NCI-H187 (cell line): ENCODE results near the gene MCRS1.
A peak's percentile ranks its signal among the peaks of the same experiment; 100 is the strongest.
"Not testable (repeated sequence)": the region's sequence is repeated elsewhere in the genome, so short reads cannot be mapped to it uniquely, and the experiment has no call there.

Source experiments
- DNase-seq, 2 experiments: peaks; one replicate each; lab custom pipeline; 2025; lab: John Stamatoyannopoulos, UW

MCRS1 gene

DNA sequence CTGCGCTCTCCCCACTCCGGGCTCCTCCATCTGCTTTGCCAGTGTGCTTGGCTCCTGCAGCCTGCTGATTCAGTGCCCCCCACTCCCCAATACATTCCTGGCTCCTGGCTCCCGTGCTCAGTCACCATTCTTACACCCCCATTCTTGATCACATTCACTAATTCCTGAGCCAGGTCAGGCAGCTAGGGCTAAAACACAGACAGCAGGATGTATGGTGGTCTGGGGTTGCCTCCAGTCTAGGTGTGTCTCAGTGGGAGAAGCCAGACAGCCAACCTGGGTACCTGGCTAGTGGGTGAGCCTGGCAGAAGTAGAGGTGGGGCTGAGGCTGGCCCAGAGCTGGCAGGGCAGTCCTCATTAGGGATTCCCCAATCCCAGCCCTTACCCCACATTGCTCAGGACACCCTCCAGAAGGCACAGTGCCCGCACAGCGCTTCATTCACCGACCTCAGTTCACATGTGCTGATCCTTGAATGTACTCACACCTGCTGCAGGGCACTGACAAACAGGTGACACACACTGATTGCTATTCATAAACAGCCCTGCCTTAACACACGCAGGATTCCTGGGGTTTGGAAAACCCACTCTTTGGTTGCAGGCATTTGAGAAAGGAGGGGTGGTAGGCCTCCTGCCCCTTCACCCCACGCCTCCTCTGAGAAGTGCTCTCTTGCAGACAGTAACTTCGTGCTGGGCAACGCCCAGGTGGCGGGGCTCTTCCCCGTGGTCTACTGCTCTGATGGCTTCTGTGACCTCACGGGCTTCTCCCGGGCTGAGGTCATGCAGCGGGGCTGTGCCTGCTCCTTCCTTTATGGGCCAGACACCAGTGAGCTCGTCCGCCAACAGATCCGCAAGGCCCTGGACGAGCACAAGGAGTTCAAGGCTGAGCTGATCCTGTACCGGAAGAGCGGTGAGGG is 27.5 kb downstream of the MCRS1 start:
- DNase-seq, result no peak

GRCh38 chr12:49539406-49540228 is 28.3 kb downstream of the MCRS1 start:
- DNase-seq, result no peak

DNA sequence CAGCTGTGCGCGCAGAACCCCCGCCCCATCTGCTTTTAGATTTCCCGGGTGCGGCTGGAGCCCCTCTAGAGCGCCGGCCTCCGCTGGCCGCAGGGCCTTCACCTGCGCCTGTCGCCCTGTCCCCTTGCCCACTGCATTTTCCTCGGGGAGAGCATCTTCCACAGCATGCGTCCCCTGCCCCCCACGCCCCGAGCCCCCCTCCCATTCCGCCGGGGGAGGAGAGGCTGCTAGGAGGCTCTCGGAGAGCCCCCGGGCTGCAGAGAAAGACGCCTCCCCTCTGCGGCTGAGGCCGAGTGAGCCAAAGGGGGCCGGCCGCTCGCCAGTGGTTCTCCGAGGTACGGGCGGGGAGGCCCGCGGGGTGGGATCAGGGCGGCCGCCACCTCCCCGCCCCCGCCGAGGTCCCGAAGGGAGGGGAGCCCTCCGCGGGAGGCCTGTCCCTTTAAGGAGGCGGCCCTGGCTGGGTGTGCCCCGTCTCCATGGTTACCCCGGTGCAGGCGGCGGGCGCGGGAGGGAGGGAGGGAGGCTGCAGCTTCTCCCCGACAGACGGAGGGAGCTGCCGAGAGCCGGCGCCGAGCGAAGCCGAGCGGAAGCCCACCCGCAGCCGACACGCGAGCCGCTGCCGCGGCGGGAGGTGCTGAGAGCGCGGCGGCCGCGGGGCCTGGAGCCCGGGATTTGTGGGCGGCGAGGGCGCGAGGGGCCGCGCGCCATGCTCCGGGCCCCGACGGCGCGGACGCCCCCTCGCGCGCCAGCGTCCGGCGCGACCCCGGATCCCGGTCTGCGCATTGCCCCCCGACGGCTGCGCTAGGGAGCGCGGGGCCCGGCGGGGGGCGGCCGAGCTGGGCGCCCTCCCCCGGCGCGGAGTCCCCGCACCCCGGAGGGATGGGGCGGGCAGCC is 29.2 kb downstream of the MCRS1 start, which contains the start of gene KCNH3:
KCNH3 (plus strand) TSS at position 521 of the 894 bp plus-strand sequence. CDS start 387 bp downstream, outside the sequence.
- peak; percentile 54 to 86 for DNase-seq

- no peak for DNase-seq
Measured at GRCh38 chr12:49537752-49538509, 30.0 kb downstream of the MCRS1 start.

DNA sequence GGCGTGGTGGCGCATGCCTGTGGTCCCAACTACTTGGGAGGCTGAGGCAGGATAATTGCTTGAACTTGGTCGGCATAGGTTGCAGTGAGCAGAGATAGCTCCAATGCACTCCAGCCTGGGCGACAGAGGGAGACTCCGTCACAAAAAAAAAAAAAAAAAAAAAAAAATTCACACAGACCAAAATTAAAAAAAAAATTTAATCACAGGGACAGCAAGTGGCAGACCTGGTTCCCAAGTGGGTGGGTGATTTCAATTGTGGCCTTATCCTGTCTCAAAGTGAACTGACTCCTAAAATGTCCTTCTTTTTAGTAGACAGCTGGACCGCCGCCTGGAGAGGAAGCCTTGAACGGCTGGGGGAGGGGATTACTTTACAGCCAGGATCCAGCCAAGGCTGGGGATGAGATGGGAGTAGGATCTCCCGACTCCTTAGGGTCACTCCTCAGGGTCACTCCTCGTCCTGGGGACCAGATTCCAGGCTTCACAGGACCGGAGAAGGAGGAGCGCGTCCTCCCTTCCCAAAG is 30.7 kb downstream of the MCRS1 start:
- peak in 1 of 2 experiments; percentile 26 for DNase-seq

DNA sequence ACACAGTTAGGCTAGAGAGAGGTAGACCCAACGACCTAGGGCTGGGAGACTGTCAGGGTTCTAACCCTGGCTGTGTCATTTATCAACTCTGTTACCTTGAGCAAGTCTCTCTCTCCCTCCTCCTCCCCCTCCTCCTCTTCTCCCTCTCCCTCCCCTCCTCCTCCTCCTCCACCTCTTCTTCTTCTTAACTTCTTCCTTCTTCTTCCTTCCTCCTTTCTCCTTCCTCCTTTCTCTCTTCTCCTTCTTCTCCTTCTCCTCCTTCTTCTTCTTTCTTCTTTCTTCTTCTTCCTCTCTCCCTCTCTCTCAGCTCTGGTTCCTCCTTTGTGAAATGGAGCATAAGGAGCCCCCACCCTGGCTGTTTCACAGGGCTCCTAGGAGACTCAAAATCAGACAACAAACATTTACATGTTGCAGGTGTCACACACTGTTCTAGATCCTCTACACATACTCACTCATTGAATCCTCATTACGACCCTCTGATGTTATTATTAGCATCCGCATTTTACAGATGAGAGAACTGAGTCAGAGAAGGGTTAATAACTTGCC is 31.3 kb downstream of the MCRS1 start:
- DNase-seq, result no peak

DNA sequence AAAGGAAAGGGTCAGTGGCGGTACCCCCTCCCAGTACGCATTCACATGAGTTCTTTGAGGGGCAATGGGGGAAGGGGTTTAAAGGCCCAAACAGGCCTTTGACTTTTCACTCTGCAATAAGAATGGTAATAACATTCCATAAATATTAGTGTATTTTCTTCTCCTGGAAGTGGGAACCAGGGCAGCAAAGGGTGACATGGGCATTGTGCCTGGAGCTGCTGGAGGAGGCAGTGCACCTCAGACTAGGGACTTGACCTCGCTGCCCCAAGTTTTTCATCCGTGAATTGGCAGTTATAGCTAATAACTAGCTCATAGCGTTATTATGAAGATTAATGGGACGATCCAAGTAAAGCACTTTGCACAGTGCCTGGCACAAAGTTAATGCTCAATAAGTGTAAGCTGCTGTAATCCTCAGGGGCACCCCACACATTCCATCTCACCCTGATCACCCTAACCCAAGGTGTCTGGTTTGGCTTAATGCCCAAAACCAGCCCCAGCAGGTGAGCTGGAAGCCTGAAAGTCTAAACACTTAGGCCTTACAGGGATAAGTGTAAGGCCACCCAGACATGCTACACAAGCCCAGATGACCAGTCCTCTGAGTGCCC is 31.9 kb downstream of the MCRS1 start:
- no peak for DNase-seq

- no peak for DNase-seq
Measured at GRCh38 chr12:49534731-49535278, 33.1 kb downstream of the MCRS1 start.

GRCh38 chr12:49534122-49534521 is 33.8 kb downstream of the MCRS1 start:
- not testable (repeated sequence) for DNase-seq

DNA sequence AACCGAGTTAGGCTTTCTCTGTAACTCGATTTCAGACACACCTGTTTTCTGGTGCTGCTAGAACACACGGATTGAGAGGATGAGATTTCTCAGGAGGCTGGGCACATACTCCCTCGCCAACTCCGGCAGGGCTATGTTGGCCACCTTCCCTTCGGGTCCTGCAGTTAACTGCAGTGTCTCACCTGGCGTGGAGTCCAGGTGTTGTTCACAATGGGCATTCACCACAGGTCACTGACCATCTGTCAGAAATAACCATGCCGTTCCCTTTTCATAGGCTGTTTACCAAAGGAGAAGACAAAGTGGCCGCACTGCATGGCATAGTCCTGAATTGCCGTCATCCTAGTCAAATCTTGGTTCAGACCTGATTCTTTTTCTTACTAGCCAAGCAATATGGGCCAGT is 34.6 kb downstream of the MCRS1 start:
- DNase-seq, result no peak

DNA sequence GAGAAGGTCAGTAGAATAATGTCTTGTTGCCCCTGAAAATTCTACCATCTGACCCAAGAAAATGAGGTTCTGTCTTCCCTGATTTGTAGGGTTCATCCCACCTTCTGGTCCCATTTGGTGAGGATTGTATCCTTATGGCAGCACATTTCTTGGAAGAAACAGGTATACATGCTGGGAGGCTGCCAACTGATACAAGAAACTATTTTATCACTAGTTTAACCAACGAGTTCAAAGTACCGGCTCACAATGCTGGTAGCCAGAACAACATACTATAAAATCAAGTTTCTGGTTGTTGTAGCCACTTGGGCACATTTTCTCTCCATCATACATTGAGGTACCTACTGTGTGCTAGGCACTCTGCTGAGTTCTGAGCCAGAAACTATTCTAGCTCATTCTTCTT is 36.2 kb downstream of the MCRS1 start:
- DNase-seq, result no peak

DNA sequence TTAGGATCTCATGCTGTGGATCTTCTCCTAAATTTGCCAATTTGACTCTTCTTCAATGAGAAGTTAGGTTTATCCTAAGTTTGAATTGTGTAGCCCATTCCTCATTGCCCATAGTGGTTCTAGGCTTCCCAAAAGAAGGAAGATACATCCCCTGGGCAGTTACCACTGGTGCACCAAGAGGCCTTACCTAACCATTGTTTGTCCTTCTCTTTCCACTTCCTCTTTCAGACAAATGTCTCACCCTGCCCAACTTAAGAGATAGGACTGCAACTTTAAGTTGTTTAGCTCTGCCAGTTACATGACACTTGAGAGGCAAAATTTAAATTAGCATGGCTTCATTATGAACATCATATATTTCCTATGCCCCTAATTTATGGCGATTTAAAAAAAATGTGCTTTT is 38.5 kb downstream of the MCRS1 start:
- no peak for DNase-seq

- peak in 1 of 2 experiments; percentile 24 for DNase-seq
Measured at GRCh38 chr12:49527361-49528130, 40.4 kb downstream of the MCRS1 start.

DNA sequence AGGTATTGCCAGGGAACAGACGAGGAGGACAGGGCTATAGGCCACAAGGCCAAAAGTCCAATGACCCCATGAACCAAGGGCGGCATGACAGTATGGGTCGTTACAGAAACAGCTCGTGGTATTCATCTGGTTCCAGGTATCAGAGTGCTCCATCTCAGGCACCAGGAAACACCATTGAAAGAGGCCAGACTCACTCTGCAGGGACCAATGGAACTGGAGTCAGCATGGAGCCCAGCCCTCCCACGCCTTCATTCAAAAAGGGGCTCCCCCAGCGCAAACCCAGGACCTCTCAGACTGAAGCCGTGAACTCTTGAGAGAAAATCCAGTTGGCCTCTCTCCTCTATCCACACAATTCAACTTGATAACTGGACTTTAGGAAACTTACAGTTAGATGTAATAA is 42.0 kb downstream of the MCRS1 start:
- no peak for DNase-seq

GRCh38 chr12:49524660-49525324 is 43.1 kb downstream of the MCRS1 start:
- no peak for DNase-seq

DNA sequence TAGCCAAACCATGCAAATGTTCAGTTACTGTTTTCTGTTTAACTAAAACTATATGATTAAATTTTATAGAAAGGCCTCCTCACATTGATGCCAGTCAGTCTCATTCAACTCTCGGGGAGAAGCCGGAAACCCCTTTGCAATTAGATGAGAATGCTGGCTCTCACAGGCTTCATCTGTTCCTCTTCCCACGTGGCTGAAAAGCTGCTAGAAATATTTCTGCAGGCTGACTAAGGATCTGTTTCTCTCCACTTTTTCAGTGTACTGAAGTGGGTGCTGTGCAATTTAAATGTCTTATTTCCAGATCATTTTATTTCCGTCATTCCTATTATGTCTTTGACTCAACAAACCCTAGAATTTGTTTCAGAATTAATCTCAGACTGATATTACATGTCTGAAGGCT is 46.6 kb downstream of the MCRS1 start:
- DNase-seq, result no peak

DNA sequence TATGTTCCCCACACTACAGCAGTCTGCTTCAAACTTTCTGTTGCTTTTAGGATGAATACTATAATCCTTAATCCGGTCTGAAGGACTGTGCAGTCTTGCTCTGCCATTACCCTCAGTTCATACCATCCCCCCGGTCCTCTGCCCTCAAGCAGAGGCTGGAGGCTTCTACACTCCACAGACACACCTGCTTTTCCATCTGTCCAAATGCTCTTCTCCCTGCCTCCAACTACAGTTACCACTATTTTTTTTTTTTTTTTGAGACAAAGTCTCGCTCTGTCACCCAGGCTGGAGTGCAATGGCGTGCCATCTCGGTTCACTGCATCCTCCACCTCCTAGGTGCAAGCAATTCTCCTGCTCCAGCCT is 48.4 kb downstream of the MCRS1 start:
- no peak for DNase-seq

DNA sequence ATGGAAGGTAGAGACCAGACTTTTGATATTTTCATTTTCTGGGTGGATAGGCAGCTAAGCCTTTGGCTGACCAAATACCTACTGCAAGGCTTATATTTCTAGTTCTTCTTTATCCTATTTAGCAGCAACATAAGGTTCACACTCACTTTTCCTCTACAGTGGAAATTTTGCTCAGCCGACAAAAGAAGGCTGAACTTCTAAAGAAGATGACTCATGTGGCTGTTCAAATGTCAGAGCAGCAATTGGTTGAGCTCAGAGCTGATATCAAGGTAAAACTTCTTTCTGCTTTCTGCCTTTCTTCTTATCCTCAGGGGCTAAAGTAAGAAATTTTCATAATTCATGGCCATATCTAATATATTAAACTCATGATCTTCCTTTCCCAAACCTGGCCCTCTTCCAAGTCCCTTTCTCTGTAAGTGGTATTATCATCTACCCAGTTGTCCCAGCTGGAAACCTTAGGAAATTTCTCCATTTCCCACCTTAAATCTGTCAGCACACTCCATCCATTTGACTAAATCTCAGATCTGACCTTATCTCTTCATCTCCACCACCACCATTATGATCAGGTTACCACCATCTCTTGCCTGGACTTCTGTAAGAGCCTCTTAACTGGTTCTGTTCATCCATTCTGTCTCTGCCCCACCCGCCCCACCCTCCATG is 48.9 kb downstream of the MCRS1 start:
- DNase-seq, result no peak
